HepG2 (cell line): ENCODE data around the gene C4BPA. TPM values are rescaled to one million over a fixed set of nuclear protein-coding genes. Genes with fewer than 3 reads are reported as not detected.

Experiments used
- ATAC-seq: fragments of 200-7000 bp; cut with Tn5 transposase; 3 replicates; pipeline ENCODE4 v1.9.1; 2020; ENCODE audit warnings: mild to moderate bottlenecking, moderate library complexity
- BruUV-seq: library from RNA; stranded (reverse); fragments of 400-500 nt; replicated peaks from 2 replicates; lab custom pipeline; 2021; lab: Mats Ljungman, UMichigan
- CTCF ChIA-PET: fragments of 300-600 bp; formaldehyde crosslinking; extraction: SDS; loops from one replicate; lab custom pipeline; 2021; ENCODE audit warnings: low total read pairs, inconsistent platforms, low intra/inter-chr PET ratio; lab: Yijun Ruan, JAX
- POLR2A ChIA-PET: fragments of 350-600 bp; sonication (Branson Sonifier 250); formaldehyde crosslinking; loops from one replicate; lab custom pipeline; 2020; ENCODE audit warnings: antibody characterized with exemption, inconsistent platforms; lab: Yijun Ruan, JAX
- DNase-seq: peaks from one replicate; pipeline ENCODE4 v3.0.0-alpha.2; 2015; ENCODE audit warnings: low spot score
- FAIRE-seq: peaks from 3 replicates; lab custom pipeline; 2011; peaks lifted over from hg19 to GRCh38; lab: Jason Lieb, UNC
- H2AFZ ChIP-seq: one replicate; pipeline ENCODE4 v1.6.1; 2011; ENCODE audit warnings: low read length, inconsistent platforms
- H3K27ac ChIP-seq: fragments of 300-600 bp; 3 replicates; pipeline ENCODE4 v1.8.0; 2011; ENCODE audit warnings: mixed run types, mild to moderate bottlenecking, mixed read lengths, low read length, inconsistent platforms; ENCODE audit not compliant: insufficient read depth; ENCODE audit errors: extremely low read length
- H3K27me3 ChIP-seq, 2 experiments: fragments of 200-600 bp in 1 of 2; 2 replicates in 1 of 2; 3 replicates in 1 of 2; pipeline versions ENCODE4 v1.6.0 to v1.8.0; 2011; ENCODE audit warnings: low read length in 2 of 2, mild to moderate bottlenecking in 2 of 2, moderate library complexity in 2 of 2, inconsistent platforms in 1 of 2; ENCODE audit not compliant: insufficient read depth in 2 of 2, control insufficient read depth in 1 of 2
- H3K36me3 ChIP-seq, 2 experiments: fragments of 200-600 bp in 1 of 2; replicated peaks in 1 of 2; 2 replicates in 1 of 2; 3 replicates in 1 of 2; pipeline versions ENCODE4 v1.5.1 to v1.8.0; 2011; ENCODE audit warnings: low read length in 2 of 2, inconsistent platforms in 1 of 2; ENCODE audit not compliant: insufficient read depth in 2 of 2, control insufficient read depth in 1 of 2
- H3K4me1 ChIP-seq: 2 replicates; pipeline ENCODE4 v1.5.1; 2012; ENCODE audit warnings: low read length, inconsistent platforms; ENCODE audit not compliant: insufficient read depth
- H3K4me2 ChIP-seq: 2 replicates; pipeline ENCODE4 v1.6.0; 2011; ENCODE audit warnings: low read depth, low read length, inconsistent platforms
- H3K4me3 ChIP-seq, 3 experiments: fragments of 200-600 bp in 1 of 3; sonication (generic), shearing (Covaris generic) in 1 of 3; replicated peaks in 1 of 3; 2 replicates each; pipeline ENCODE4 v1.5.1; 2011 to 2016; ENCODE audit warnings: low read length in 3 of 3, inconsistent platforms in 2 of 3, low read depth in 2 of 3, mild to moderate bottlenecking in 2 of 3, control low read depth in 1 of 3, mixed read lengths in 1 of 3; ENCODE audit not compliant: insufficient read depth in 1 of 3
- H3K79me2 ChIP-seq: one replicate; pipeline ENCODE4 v1.6.1; 2011; ENCODE audit warnings: low read length, inconsistent platforms; ENCODE audit not compliant: insufficient read depth
- H3K9ac ChIP-seq: 2 replicates; pipeline ENCODE4 v1.6.0; 2011; ENCODE audit warnings: mild to moderate bottlenecking, low read depth, low read length, inconsistent platforms; ENCODE audit not compliant: insufficient read depth
- H3K9me3 ChIP-seq: 2 replicates; pipeline ENCODE4 v1.5.1; 2012; ENCODE audit warnings: mild to moderate bottlenecking, low read length
- H4K20me1 ChIP-seq: 2 replicates; pipeline ENCODE4 v1.6.0; 2011; ENCODE audit warnings: inconsistent platforms, mild to moderate bottlenecking, low read length, moderate library complexity; ENCODE audit not compliant: insufficient read depth
- ATF7 ChIP-seq, 2 experiments: fragments of 450-650 bp in 1 of 2; sonication (generic) in 1 of 2; formaldehyde crosslinking in 1 of 2; IDR thresholded peaks; 2 replicates each; pipeline versions ENCODE4 v1.4.0 to v1.6.1; 2016 to 2020; ENCODE audit warnings: antibody characterized with exemption in 1 of 2, mild to moderate bottlenecking in 1 of 2, missing genetic modification reagents in 1 of 2
- EED ChIP-seq: sonication (generic); formaldehyde crosslinking; IDR thresholded peaks from 2 replicates; pipeline ENCODE4 v1.5.0; 2020; ENCODE audit warnings: mild to moderate bottlenecking, missing genetic modification reagents
- RFXAP ChIP-seq: sonication (generic); formaldehyde crosslinking; IDR thresholded peaks from 2 replicates; pipeline ENCODE4 v1.4.0; 2020; ENCODE audit warnings: missing genetic modification reagents, borderline replicate concordance
- ZNF337 ChIP-seq: sonication (generic); formaldehyde crosslinking; IDR thresholded peaks from 2 replicates; pipeline ENCODE4 v1.5.1; 2020; ENCODE audit warnings: missing genetic modification reagents, low read depth, mild to moderate bottlenecking, borderline replicate concordance
- ZNF768 ChIP-seq: sonication (generic); formaldehyde crosslinking; IDR thresholded peaks from 2 replicates; pipeline ENCODE4 v1.4.0; 2020; ENCODE audit warnings: missing genetic modification reagents
- WGBS: methylation state at CpG from one replicate; pipeline ENCODE4 v1.1.6; 2017; ENCODE audit warnings: low lambda C conversion rate; 5-methylcytosine and 5-hydroxymethylcytosine counted together
- in situ Hi-C: cut with HindIII; loops from 2 replicates; pipeline ENCODE4 v1.10.0; 2017; ENCODE audit warnings: low pct_unique_long_range_greater_than_20kb; ENCODE audit not compliant: extremely low pct_ligation_motif_present
- intact Hi-C: fragments of 100-400 bp; cut with micrococcal nuclease; formaldehyde crosslinking; loops from one replicate; pipeline ENCODE4 v1.10.0; 2022; ENCODE audit not compliant: unreplicated experiment
- polyA plus RNA-seq, 8 experiments: library from polyadenylated mRNA; depleted of rRNA in 3 of 8; stranded (reverse) in 7 of 8; unstranded in 1 of 8; fragments of >200 nt; fragmentation: Illumina TruSeq in 4 of 8; extraction: Trizol in 4 of 8; gene quantifications; 2 replicates each; pipeline versions ENCODE4 v1.2.1 to v1.2.3, GENCODE V29; 2011 to 2016; ENCODE audit warnings: low read depth in 4 of 8, missing spikeins in 1 of 8, mixed read lengths in 1 of 8; ENCODE audit not compliant: insufficient read depth in 1 of 8
- total RNA-seq, 5 experiments: library from RNA; depleted of rRNA; stranded (reverse); fragments of >200 nt; fragmentation: Illumina TruSeq; extraction: Trizol; gene quantifications; 2 replicates each; pipeline ENCODE4 v1.2.3, GENCODE V29; 2016; ENCODE audit warnings: low read depth in 1 of 5
- TF ChIP-seq, protein P1 (sequence below): sonication (generic); formaldehyde crosslinking; IDR thresholded peaks from 2 replicates; pipeline ENCODE4 v1.5.1; 2020; ENCODE audit warnings: missing genetic modification reagents, mild to moderate bottlenecking, borderline replicate concordance

The C4BPA gene
- total and polyA plus RNA-seq, 2 of the 13 experiments (the other 11 are each of a cell fraction or from before 2014, with no cell fraction given) = 32.1 to 60.1 TPM

DNA sequence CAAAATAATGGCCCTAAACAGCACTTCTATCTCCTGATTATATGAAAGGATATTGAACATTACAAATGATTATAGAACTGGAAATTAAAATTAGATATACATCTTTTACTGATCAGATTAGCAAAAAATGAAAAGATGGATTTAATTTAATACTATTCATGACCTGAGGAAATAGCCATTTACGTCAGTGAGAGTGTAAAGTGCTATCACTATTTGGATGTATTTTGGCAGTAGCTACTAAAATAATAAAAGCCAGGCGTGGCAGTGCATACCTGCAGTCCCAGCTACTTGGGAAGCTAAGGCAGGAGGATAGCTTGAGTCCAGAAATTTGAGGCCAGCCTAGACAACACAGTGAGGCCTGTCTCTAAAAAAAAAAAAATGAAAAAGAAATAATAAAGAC, 10.1 kb upstream of the C4BPA start:
- 71% methylated on average over 2 of the region's 2 CpGs for WGBS
- POLR2A ChIA-PET = no interaction called here
- intact Hi-C loops = no loop called here
- Histone ChIP-seq H3K4me1 (peaks cover 23% of the 10 kb centered on the region), H3K4me2 (no peak overlapping the region), H3K9ac (no peak overlapping the region), H3K4me3 (no peak overlapping the region), H3K36me3 (peaks cover 20 to 52% of the 10 kb centered on the region in 2 experiments), H2AFZ (no peak overlapping the region), H4K20me1 (no peaks in the 10 kb centered on the region), H3K27ac (no peak overlapping the region), H3K79me2 (peaks cover 21% of the 10 kb centered on the region), H3K9me3 (peaks cover 13% of the 10 kb centered on the region), H3K27me3 (no peaks in the 10 kb centered on the region; a peak in 1 of 5 replicates)
- CTCF ChIA-PET = no interaction called here
- FAIRE-seq (no peak), DNase-seq (no peak), ATAC-seq (no peak)
- TF ChIP-seq ZNF337 (CRISPR knock-in tag) (no peak), EED (CRISPR knock-in tag) (no peak)
- in situ Hi-C loops = no loop called here
- BruUV-seq = no TSS peak

- Histone ChIP-seq H3K27ac (no peak overlapping the region), H4K20me1 (no peaks in the 10 kb centered on the region), H3K4me3 (no peak overlapping the region), H3K4me1 (peaks cover 12% of the 10 kb centered on the region), H2AFZ (no peak overlapping the region), H3K36me3 (peaks cover 25 to 44% of the 10 kb centered on the region in 2 experiments), H3K4me2 (no peak overlapping the region), H3K27me3 (no peaks in the 10 kb centered on the region), H3K9ac (no peak overlapping the region), H3K79me2 (no peaks in the 10 kb centered on the region), H3K9me3 (peaks cover 14% of the 10 kb centered on the region)
- no TSS peak for BruUV-seq
- no peak for DNase-seq
- no peak for FAIRE-seq
- in situ Hi-C loops = no loop called here
- ChIA-PET CTCF (no interaction called here), POLR2A (no interaction called here)
- intact Hi-C loops = no loop called here
- 96% methylated on average over 3 of the region's 3 CpGs for WGBS
- no peak for TF ChIP-seq ZNF768 (CRISPR knock-in tag)
- TF ChIP-seq, protein P1, sequence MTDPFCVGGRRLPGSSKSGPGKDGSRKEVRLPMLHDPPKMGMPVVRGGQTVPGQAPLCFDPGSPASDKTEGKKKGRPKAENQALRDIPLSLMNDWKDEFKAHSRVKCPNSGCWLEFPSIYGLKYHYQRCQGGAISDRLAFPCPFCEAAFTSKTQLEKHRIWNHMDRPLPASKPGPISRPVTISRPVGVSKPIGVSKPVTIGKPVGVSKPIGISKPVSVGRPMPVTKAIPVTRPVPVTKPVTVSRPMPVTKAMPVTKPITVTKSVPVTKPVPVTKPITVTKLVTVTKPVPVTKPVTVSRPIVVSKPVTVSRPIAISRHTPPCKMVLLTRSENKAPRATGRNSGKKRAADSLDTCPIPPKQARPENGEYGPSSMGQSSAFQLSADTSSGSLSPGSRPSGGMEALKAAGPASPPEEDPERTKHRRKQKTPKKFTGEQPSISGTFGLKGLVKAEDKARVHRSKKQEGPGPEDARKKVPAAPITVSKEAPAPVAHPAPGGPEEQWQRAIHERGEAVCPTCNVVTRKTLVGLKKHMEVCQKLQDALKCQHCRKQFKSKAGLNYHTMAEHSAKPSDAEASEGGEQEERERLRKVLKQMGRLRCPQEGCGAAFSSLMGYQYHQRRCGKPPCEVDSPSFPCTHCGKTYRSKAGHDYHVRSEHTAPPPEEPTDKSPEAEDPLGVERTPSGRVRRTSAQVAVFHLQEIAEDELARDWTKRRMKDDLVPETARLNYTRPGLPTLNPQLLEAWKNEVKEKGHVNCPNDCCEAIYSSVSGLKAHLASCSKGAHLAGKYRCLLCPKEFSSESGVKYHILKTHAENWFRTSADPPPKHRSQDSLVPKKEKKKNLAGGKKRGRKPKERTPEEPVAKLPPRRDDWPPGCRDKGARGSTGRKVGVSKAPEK = no peak
- TF ChIP-seq RFXAP (CRISPR knock-in tag) = no peak
- no peak for TF ChIP-seq ATF7 (IDR thresholded peaks at IDR 0.05)
- TF ChIP-seq ATF7 (CRISPR knock-in tag; IDR thresholded peaks at IDR 0.05) = no peak
- no peak for ATAC-seq
These were observed 6.1 kb upstream of the C4BPA start for GRCh38 chr1:207097871-207098324.
